ENCODE measurements around the gene WWP2. TPM values are rescaled to one million over a fixed set of nuclear protein-coding genes. Genes with fewer than 3 reads are reported as not detected.

Gene WWP2
- polyA plus RNA-seq, 1 donor from 2014 or later, result 11.9 TPM

DNA sequence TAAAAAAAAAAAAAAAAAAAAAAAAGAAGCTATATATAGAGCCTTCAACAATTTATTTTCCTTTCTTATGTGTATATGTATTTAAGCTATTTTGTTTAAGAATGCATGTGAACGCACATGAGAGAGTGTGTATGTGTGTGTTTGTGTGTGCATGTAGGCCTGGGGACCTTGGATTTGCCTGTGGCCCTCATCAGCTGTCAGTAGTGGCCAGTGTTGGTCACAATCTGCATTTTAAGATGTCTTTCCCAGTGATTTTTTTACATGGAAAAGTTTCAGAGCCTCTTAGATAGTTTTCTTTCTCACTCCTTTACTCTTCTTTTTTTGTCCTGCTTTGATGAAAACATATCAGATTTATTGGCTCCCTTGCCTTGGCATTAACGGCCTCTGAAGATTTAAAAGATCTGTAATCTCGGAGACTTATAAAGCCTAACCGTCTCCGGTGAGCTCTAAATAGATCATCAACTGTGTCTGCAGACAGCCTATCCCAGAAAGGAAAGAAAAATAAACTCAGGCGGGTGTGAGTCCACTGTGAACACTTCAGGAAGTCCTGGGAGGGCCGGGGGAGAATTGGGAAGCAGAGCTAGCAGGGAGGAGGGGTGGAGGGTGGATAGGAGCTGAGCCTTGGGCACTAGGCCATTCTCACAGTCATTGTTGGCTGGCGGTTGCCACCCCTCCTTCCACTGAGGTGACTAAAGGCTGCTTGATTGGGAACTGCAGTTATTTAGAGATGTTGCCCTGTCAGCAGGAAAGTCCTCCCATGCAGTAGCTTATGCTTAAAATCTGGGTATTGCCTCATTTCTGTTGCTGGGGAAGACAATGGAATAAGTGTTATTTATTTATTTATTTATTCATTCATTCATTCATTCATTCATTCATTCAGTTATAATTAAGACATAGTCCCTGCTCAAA is 86.8 kb downstream of the WWP2 start:
- no peaks in the 10 kb centered on the region for H4K20me1 ChIP-seq (ENCODE audit: insufficient read depth)
- no peaks in the 10 kb centered on the region for H3K79me2 ChIP-seq (replicated peaks; ENCODE audit: insufficient read depth, low read length)
- H3K27me3 ChIP-seq (ENCODE audit: insufficient read depth, low read depth, low read length), result no peaks in the 10 kb centered on the region
- no peak overlapping the region for H3K4me2 ChIP-seq (ENCODE audit: low read length)
- no peaks in the 10 kb centered on the region for H3F3A ChIP-seq (ENCODE audit: insufficient read depth, low read length, poor library complexity, severe bottlenecking)
- H3K36me3 ChIP-seq (ENCODE audit: insufficient read depth, low read length), result no peaks in the 10 kb centered on the region
- no peak overlapping the region for H3K9ac ChIP-seq (ENCODE audit: low read length)
- no peaks in the 10 kb centered on the region for H3K9me2 ChIP-seq (ENCODE audit: insufficient read depth, low read length)
- H3K9me3 ChIP-seq (ENCODE audit: low read length), result no peaks in the 10 kb centered on the region
- TF ChIP-seq EZH2 (IDR thresholded peaks at IDR 0.05; ENCODE audit: borderline replicate concordance, insufficient read depth, low read length, poor library complexity, severe bottlenecking) (no peak), EP300 (conservative IDR thresholded peaks at IDR 0.05; ENCODE audit: poor library complexity, severe bottlenecking) (no peak), POLR2AphosphoS5 (IDR thresholded peaks at IDR 0.05) (no peak)
- TF ChIP-seq, protein P1, sequence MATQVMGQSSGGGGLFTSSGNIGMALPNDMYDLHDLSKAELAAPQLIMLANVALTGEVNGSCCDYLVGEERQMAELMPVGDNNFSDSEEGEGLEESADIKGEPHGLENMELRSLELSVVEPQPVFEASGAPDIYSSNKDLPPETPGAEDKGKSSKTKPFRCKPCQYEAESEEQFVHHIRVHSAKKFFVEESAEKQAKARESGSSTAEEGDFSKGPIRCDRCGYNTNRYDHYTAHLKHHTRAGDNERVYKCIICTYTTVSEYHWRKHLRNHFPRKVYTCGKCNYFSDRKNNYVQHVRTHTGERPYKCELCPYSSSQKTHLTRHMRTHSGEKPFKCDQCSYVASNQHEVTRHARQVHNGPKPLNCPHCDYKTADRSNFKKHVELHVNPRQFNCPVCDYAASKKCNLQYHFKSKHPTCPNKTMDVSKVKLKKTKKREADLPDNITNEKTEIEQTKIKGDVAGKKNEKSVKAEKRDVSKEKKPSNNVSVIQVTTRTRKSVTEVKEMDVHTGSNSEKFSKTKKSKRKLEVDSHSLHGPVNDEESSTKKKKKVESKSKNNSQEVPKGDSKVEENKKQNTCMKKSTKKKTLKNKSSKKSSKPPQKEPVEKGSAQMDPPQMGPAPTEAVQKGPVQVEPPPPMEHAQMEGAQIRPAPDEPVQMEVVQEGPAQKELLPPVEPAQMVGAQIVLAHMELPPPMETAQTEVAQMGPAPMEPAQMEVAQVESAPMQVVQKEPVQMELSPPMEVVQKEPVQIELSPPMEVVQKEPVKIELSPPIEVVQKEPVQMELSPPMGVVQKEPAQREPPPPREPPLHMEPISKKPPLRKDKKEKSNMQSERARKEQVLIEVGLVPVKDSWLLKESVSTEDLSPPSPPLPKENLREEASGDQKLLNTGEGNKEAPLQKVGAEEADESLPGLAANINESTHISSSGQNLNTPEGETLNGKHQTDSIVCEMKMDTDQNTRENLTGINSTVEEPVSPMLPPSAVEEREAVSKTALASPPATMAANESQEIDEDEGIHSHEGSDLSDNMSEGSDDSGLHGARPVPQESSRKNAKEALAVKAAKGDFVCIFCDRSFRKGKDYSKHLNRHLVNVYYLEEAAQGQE (IDR thresholded peaks at IDR 0.05; ENCODE audit: borderline replicate concordance), result no peak
- H3K4me3 ChIP-seq (ENCODE audit: low read length), result no peak overlapping the region
- no peak overlapping the region for H3K27ac ChIP-seq (ENCODE audit: low read length)
- H2AFZ ChIP-seq (ENCODE audit: low read depth, low read length), result no peak overlapping the region

GRCh38 chr16:69851491-69852240 is 89.5 kb downstream of the WWP2 start:
- Histone ChIP-seq H3K27me3 (ENCODE audit: insufficient read depth, low read depth, low read length) (no peaks in the 10 kb centered on the region), H3K36me3 (ENCODE audit: insufficient read depth, low read length) (no peaks in the 10 kb centered on the region), H3K9ac (ENCODE audit: low read length) (no peak overlapping the region), H3F3A (ENCODE audit: insufficient read depth, low read length, poor library complexity, severe bottlenecking) (no peaks in the 10 kb centered on the region), H3K4me2 (ENCODE audit: low read length) (no peak overlapping the region), H3K79me2 (replicated peaks; ENCODE audit: insufficient read depth, low read length) (no peaks in the 10 kb centered on the region), H3K4me3 (ENCODE audit: low read length) (no peak overlapping the region), H4K20me1 (ENCODE audit: insufficient read depth) (no peaks in the 10 kb centered on the region), H3K9me3 (ENCODE audit: low read length) (no peaks in the 10 kb centered on the region), H3K9me2 (ENCODE audit: insufficient read depth, low read length) (no peaks in the 10 kb centered on the region), H2AFZ (ENCODE audit: low read depth, low read length) (no peak overlapping the region), H3K27ac (ENCODE audit: low read length) (no peak overlapping the region)
- TF ChIP-seq SMC3 (conservative IDR thresholded peaks at IDR 0.05; ENCODE audit: poor library complexity), result no peak
- TF ChIP-seq POLR2AphosphoS5 (IDR thresholded peaks at IDR 0.05), result no peak
- TF ChIP-seq TAF1 (IDR thresholded peaks at IDR 0.05; ENCODE audit: low read depth), result no peak
- no peak for TF ChIP-seq EP300 (conservative IDR thresholded peaks at IDR 0.05; ENCODE audit: poor library complexity, severe bottlenecking)
- no peak for TF ChIP-seq MXI1 (conservative IDR thresholded peaks at IDR 0.05; ENCODE audit: poor library complexity, severe bottlenecking)
- TF ChIP-seq, protein P2, sequence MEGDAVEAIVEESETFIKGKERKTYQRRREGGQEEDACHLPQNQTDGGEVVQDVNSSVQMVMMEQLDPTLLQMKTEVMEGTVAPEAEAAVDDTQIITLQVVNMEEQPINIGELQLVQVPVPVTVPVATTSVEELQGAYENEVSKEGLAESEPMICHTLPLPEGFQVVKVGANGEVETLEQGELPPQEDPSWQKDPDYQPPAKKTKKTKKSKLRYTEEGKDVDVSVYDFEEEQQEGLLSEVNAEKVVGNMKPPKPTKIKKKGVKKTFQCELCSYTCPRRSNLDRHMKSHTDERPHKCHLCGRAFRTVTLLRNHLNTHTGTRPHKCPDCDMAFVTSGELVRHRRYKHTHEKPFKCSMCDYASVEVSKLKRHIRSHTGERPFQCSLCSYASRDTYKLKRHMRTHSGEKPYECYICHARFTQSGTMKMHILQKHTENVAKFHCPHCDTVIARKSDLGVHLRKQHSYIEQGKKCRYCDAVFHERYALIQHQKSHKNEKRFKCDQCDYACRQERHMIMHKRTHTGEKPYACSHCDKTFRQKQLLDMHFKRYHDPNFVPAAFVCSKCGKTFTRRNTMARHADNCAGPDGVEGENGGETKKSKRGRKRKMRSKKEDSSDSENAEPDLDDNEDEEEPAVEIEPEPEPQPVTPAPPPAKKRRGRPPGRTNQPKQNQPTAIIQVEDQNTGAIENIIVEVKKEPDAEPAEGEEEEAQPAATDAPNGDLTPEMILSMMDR (IDR thresholded peaks at IDR 0.05; ENCODE audit: poor library complexity, severe bottlenecking), result no peak
- TF ChIP-seq RAD21 (conservative IDR thresholded peaks at IDR 0.05), result no peak
- TF ChIP-seq EZH2 (IDR thresholded peaks at IDR 0.05; ENCODE audit: borderline replicate concordance, insufficient read depth, low read length, poor library complexity, severe bottlenecking), result no peak
- TF ChIP-seq, protein P1 (IDR thresholded peaks at IDR 0.05; ENCODE audit: borderline replicate concordance), result no peak
